ENCODE results near the gene STX4. TPM values are rescaled to one million over a fixed set of nuclear protein-coding genes. Genes with fewer than 3 reads are reported as not detected.

Gene STX4
- 5.1 and 7.1 TPM in 2 replicates for polyA plus RNA-seq (2014; cell fraction: cytosol; rRNA removed)
- 16.9 and 18.5 TPM in 2 replicates for polyA plus RNA-seq (2014; cell fraction: nucleus; rRNA removed)

- peak; percentile 95 for DNase-seq (ENCODE audit: low spot score)
These were observed at the start of gene STX4 for GRCh38 chr16:31032736-31033708. Gene STX4 (plus strand): TSS chr16:31033558. CDS start chr16:31033806, 248 bp downstream.

- DNase-seq (ENCODE audit: low spot score): no peak
These were observed 49.3 kb upstream of the STX4 start for GRCh38 chr16:30983898-30984610.

- DNase-seq (ENCODE audit: low spot score): peak; percentile 69
These were observed 48.5 kb upstream of the STX4 start, which contains the start of gene HSD3B7 for GRCh38 chr16:30984669-30985400. Gene HSD3B7 (plus strand): TSS chr16:30985207. CDS start chr16:30985659, 452 bp downstream.

GRCh38 chr16:30985401-30986128, 47.8 kb upstream of the STX4 start:
- DNase-seq (ENCODE audit: low spot score): no peak

- no peak for DNase-seq (ENCODE audit: low spot score)
These were observed 47.0 kb upstream of the STX4 start for GRCh38 chr16:30986129-30986991.

GRCh38 chr16:30987581-30988190, 45.7 kb upstream of the STX4 start:
- DNase-seq (ENCODE audit: low spot score): no peak

- no peak for DNase-seq (ENCODE audit: low spot score)
These were observed 43.8 kb upstream of the STX4 start for GRCh38 chr16:30989469-30990047.

GRCh38 chr16:30990105-30990504, 43.3 kb upstream of the STX4 start:
- no peak for DNase-seq (ENCODE audit: low spot score)

- DNase-seq (ENCODE audit: low spot score): no peak
These were observed 42.3 kb upstream of the STX4 start for GRCh38 chr16:30991052-30991451.

- DNase-seq (ENCODE audit: low spot score): no peak
These were observed 41.0 kb upstream of the STX4 start for GRCh38 chr16:30992276-30992780.

- no peak for DNase-seq (ENCODE audit: low spot score)
These were observed 40.2 kb upstream of the STX4 start for GRCh38 chr16:30992931-30993816.

GRCh38 chr16:30995927-30996323, 37.4 kb upstream of the STX4 start:
- no peak for DNase-seq (ENCODE audit: low spot score)

GRCh38 chr16:30996324-30996984, 36.9 kb upstream of the STX4 start:
- DNase-seq (ENCODE audit: low spot score): no peak

GRCh38 chr16:30996985-30997724, 36.2 kb upstream of the STX4 start:
- no peak for DNase-seq (ENCODE audit: low spot score)

GRCh38 chr16:30997725-30998711, 35.3 kb upstream of the STX4 start:
- DNase-seq (ENCODE audit: low spot score): no peak
